SK-N-SH (cell line): ENCODE results near the gene ACOXL. TPM values are rescaled to one million over a fixed set of nuclear protein-coding genes. Genes with fewer than 3 reads are reported as not detected.

Source experiments
- CTCF ChIA-PET: fragments of 300-600, 350-600 bp; formaldehyde crosslinking; extraction: SDS; loops from one replicate; lab custom pipeline; 2021; lab: Yijun Ruan, JAX
- POLR2A ChIA-PET: fragments of 350-600 bp; sonication (Branson Sonifier 250); formaldehyde crosslinking; extraction: SDS; loops from one replicate; lab custom pipeline; 2020; ENCODE audit warnings: antibody characterized with exemption, inconsistent platforms; lab: Yijun Ruan, JAX
- DNase-seq: peaks from one replicate; pipeline ENCODE4 v3.0.0; 2012
- H2AFZ ChIP-seq: fragments of 200-600 bp; sonication (generic); 2 replicates; pipeline ENCODE4 v1.8.1; 2016; ENCODE audit warnings: antibody characterized with exemption, mild to moderate bottlenecking, low read depth
- H3F3A ChIP-seq: fragments of 200-600 bp; sonication (generic); replicated peaks from 2 replicates; pipeline ENCODE3; 2016; ENCODE audit warnings: antibody characterized with exemption, mild to moderate bottlenecking; ENCODE audit not compliant: insufficient read depth
- H3K27ac ChIP-seq, 2 experiments: fragments of 200-500 bp in 1 of 2; fragments of 200-600 bp in 1 of 2; sonication (Bioruptor generic) in 1 of 2; sonication (generic), shearing (Covaris generic) in 1 of 2; 2 replicates each; pipeline versions ENCODE4 v1.5.1 to v1.6.1; 2014 to 2016; ENCODE audit warnings: low read depth in 2 of 2, inconsistent platforms in 1 of 2, low read length in 1 of 2, mild to moderate bottlenecking in 1 of 2, mixed read lengths in 1 of 2
- H3K27me3 ChIP-seq: fragments of 200-600 bp; sonication (generic), shearing (Covaris generic); 2 replicates; pipeline ENCODE4 v1.6.1; 2016; ENCODE audit warnings: mixed run types; ENCODE audit not compliant: insufficient read depth
- H3K36me3 ChIP-seq, 2 experiments: fragments of 200-500 bp in 1 of 2; fragments of 200-600 bp in 1 of 2; sonication (Bioruptor generic) in 1 of 2; sonication (generic) in 1 of 2; replicated peaks in 1 of 2; 2 replicates each; pipeline versions ENCODE3 to v1.5.1; 2014 to 2016; ENCODE audit warnings: low read length in 1 of 2, mild to moderate bottlenecking in 1 of 2; ENCODE audit not compliant: insufficient read depth in 2 of 2, control insufficient read depth in 1 of 2
- H3K4me1 ChIP-seq, 2 experiments: fragments of 200-500 bp in 1 of 2; fragments of 200-600 bp in 1 of 2; sonication (Bioruptor generic) in 1 of 2; sonication (generic), shearing (Covaris generic) in 1 of 2; 2 replicates each; pipeline versions ENCODE4 v1.5.1 to v1.6.1; 2014 to 2016; ENCODE audit warnings: low read depth in 1 of 2, low read length in 1 of 2, mixed run types in 1 of 2; ENCODE audit not compliant: insufficient read depth in 2 of 2, control insufficient read depth in 1 of 2
- H3K4me2 ChIP-seq: fragments of 200-600 bp; sonication (generic), shearing (Covaris generic); 2 replicates; pipeline ENCODE4 v1.6.1; 2017; ENCODE audit warnings: mixed run types
- H3K4me3 ChIP-seq, 2 experiments: fragments of 200-500 bp in 1 of 2; fragments of 200-600 bp in 1 of 2; sonication (Bioruptor generic) in 1 of 2; sonication (generic), shearing (Covaris generic) in 1 of 2; 2 replicates each; pipeline versions ENCODE4 v1.5.1 to v1.8.1; 2014 to 2016; ENCODE audit warnings: low read depth in 2 of 2, inconsistent platforms in 1 of 2, low read length in 1 of 2, mild to moderate bottlenecking in 1 of 2, mixed read lengths in 1 of 2, moderate library complexity in 1 of 2
- H3K79me2 ChIP-seq: fragments of 200-600 bp; sonication (generic); 2 replicates; pipeline ENCODE4 v1.8.1; 2017; ENCODE audit warnings: mild to moderate bottlenecking; ENCODE audit not compliant: insufficient read depth
- H3K9ac ChIP-seq: fragments of 200-600 bp; sonication (generic); 2 replicates; pipeline ENCODE4 v1.6.1; 2017; ENCODE audit warnings: mixed run types
- H3K9me2 ChIP-seq: fragments of 200-600 bp; sonication (generic); 2 replicates; pipeline ENCODE4 v1.6.1; 2017; ENCODE audit warnings: mixed run types
- H3K9me3 ChIP-seq: fragments of 200-600 bp; sonication (generic); 2 replicates; pipeline ENCODE4 v1.6.1; 2017; ENCODE audit warnings: mixed run types, mild to moderate bottlenecking, moderate library complexity
- H4K20me1 ChIP-seq: fragments of 200-600 bp; sonication (generic); 2 replicates; pipeline ENCODE4 v1.6.1; 2017; ENCODE audit warnings: mild to moderate bottlenecking, mixed run types; ENCODE audit not compliant: insufficient read depth
- FOSL2 ChIP-seq: IDR thresholded peaks from 2 replicates; pipeline ENCODE4 v1.4.0; 2012; ENCODE audit warnings: low read depth, mild to moderate bottlenecking, moderate library complexity, borderline replicate concordance
- NFIC ChIP-seq: IDR thresholded peaks from 2 replicates; pipeline ENCODE4 v1.4.0; 2012; ENCODE audit warnings: borderline replicate concordance
- NRF1 ChIP-seq: IDR thresholded peaks from 2 replicates; pipeline ENCODE4 v1.6.1; 2012; ENCODE audit warnings: low read depth, mild to moderate bottlenecking, low read length
- RCOR1 ChIP-seq: fragments of 150-350 bp; IDR thresholded peaks from 2 replicates; pipeline ENCODE4 v1.6.1; 2017; ENCODE audit warnings: antibody characterized with exemption, low read length
- TCF12 ChIP-seq: IDR thresholded peaks from 2 replicates; pipeline ENCODE4 v1.4.0; 2012
- TEAD4 ChIP-seq: IDR thresholded peaks from 2 replicates; pipeline ENCODE4 v1.4.0; 2012; ENCODE audit warnings: mild to moderate bottlenecking, borderline replicate concordance; ENCODE audit not compliant: insufficient read depth
- polyA plus RNA-seq, 3 experiments: library from polyadenylated mRNA; depleted of rRNA; stranded (reverse); fragments of >200 nt; gene quantifications; 2 replicates each; pipeline ENCODE4 v1.2.3, GENCODE V29; 2012
- TF ChIP-seq, protein P1 (sequence below): fragments of 150-350 bp; IDR thresholded peaks from 2 replicates; pipeline ENCODE4 v1.6.1; 2017; ENCODE audit warnings: antibody characterized with exemption, low read length, low read depth, borderline replicate concordance
- TF ChIP-seq, protein P2 (sequence below): IDR thresholded peaks from 2 replicates; pipeline ENCODE4 v1.4.0; 2012; ENCODE audit warnings: low read depth, borderline replicate concordance
- TF ChIP-seq, protein P3 (sequence below): IDR thresholded peaks from 2 replicates; pipeline ENCODE4 v1.6.1; 2012; ENCODE audit warnings: mild to moderate bottlenecking, low read depth, low read length, moderate library complexity
- TF ChIP-seq, protein P4 (sequence below): IDR thresholded peaks from 2 replicates; pipeline ENCODE4 v1.4.0; 2012; ENCODE audit warnings: low read depth, borderline replicate concordance

The ACOXL gene
- polyA plus RNA-seq, 1 of the 3 experiments (the other 2 are of a cell fraction) = not detected

DNA sequence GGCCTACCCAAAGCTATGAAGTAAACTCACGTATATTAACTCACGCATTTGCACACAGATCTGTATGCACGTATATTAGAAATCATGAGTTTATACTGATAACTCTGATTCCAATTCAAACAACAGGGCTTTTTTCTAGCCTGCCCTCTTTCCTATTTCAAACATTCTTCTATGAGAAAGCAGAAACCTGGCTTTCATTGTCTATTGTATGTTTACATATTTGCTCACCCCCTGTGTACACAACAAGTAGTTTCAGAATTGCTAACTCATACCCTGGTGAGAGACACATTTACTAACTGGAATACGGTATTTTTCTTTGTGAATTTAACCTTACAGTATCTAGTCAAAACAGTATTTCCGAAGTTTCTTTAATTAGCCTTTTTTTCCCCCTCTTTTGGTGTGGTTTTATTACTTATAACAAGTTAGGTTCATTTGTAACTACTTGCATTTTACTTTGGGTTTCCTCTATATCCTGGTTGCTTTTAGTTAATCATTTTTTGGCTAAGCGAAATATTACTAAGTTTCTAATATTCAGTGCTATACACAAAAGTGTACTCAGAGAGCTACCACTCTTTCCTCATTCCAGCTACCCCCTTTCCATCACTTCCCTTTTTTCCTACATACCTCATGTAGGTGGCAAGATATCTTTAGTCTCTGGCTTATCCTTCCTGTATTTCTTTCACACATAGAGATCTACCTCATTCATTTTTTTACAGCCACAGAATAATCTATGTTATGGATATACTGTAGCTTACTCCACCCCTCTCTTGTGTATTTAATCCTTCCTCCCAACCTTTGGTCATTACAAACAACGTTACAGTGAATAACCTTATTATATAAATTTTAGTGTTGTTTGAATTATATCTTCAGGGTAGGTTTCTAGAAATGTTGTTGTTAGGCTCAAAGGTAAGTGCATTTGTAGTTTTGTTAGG is 275.6 kb downstream of the ACOXL start (continued):
- TF ChIP-seq, protein P1, sequence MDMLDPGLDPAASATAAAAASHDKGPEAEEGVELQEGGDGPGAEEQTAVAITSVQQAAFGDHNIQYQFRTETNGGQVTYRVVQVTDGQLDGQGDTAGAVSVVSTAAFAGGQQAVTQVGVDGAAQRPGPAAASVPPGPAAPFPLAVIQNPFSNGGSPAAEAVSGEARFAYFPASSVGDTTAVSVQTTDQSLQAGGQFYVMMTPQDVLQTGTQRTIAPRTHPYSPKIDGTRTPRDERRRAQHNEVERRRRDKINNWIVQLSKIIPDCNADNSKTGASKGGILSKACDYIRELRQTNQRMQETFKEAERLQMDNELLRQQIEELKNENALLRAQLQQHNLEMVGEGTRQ = no peak
- no peak for TF ChIP-seq NRF1

DNA sequence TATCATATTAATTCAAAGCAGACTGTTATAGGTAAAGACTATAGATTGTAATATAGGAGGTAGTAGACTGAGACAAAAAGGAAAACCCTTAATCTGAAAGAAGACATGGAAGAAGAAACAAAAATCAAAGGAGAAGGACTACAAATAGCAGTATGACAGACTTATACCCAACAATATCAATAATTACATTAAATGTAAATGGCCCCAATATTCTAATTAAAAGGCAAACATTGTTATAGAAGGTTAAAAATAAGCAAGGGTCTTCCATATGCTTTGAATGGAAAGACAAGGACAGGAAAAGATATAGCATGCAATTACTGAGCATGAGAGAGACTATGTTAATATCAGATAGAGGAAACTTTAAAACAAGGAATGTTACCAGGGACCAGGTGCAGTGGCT is 278.8 kb downstream of the ACOXL start:
- TF ChIP-seq FOSL2 = no peak
- TF ChIP-seq, protein P2, sequence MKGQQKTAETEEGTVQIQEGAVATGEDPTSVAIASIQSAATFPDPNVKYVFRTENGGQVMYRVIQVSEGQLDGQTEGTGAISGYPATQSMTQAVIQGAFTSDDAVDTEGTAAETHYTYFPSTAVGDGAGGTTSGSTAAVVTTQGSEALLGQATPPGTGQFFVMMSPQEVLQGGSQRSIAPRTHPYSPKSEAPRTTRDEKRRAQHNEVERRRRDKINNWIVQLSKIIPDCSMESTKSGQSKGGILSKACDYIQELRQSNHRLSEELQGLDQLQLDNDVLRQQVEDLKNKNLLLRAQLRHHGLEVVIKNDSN = no peak
- TF ChIP-seq TEAD4 = no peak
- TF ChIP-seq, protein P3, sequence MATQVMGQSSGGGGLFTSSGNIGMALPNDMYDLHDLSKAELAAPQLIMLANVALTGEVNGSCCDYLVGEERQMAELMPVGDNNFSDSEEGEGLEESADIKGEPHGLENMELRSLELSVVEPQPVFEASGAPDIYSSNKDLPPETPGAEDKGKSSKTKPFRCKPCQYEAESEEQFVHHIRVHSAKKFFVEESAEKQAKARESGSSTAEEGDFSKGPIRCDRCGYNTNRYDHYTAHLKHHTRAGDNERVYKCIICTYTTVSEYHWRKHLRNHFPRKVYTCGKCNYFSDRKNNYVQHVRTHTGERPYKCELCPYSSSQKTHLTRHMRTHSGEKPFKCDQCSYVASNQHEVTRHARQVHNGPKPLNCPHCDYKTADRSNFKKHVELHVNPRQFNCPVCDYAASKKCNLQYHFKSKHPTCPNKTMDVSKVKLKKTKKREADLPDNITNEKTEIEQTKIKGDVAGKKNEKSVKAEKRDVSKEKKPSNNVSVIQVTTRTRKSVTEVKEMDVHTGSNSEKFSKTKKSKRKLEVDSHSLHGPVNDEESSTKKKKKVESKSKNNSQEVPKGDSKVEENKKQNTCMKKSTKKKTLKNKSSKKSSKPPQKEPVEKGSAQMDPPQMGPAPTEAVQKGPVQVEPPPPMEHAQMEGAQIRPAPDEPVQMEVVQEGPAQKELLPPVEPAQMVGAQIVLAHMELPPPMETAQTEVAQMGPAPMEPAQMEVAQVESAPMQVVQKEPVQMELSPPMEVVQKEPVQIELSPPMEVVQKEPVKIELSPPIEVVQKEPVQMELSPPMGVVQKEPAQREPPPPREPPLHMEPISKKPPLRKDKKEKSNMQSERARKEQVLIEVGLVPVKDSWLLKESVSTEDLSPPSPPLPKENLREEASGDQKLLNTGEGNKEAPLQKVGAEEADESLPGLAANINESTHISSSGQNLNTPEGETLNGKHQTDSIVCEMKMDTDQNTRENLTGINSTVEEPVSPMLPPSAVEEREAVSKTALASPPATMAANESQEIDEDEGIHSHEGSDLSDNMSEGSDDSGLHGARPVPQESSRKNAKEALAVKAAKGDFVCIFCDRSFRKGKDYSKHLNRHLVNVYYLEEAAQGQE = no peak
- TF ChIP-seq NRF1 = no peak
- TF ChIP-seq, protein P4, sequence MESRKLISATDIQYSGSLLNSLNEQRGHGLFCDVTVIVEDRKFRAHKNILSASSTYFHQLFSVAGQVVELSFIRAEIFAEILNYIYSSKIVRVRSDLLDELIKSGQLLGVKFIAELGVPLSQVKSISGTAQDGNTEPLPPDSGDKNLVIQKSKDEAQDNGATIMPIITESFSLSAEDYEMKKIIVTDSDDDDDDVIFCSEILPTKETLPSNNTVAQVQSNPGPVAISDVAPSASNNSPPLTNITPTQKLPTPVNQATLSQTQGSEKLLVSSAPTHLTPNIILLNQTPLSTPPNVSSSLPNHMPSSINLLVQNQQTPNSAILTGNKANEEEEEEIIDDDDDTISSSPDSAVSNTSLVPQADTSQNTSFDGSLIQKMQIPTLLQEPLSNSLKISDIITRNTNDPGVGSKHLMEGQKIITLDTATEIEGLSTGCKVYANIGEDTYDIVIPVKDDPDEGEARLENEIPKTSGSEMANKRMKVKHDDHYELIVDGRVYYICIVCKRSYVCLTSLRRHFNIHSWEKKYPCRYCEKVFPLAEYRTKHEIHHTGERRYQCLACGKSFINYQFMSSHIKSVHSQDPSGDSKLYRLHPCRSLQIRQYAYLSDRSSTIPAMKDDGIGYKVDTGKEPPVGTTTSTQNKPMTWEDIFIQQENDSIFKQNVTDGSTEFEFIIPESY = no peak
- TF ChIP-seq RCOR1 = no peak
- TF ChIP-seq NFIC = no peak
- no peak for TF ChIP-seq TCF12
- Histone ChIP-seq H4K20me1 (no peaks in the 10 kb centered on the region), H3K36me3 (no peaks in the 10 kb centered on the region), H3K79me2 (no peaks in the 10 kb centered on the region), H3K4me1 (no peaks in the 10 kb centered on the region), H3K9ac (no peak overlapping the region), H2AFZ (no peak overlapping the region), H3K4me3 (no peak overlapping the region), H3F3A (no peaks in the 10 kb centered on the region), H3K4me2 (no peak overlapping the region), H3K27ac (no peak overlapping the region), H3K9me2 (no peaks in the 10 kb centered on the region), H3K27me3 (no peaks in the 10 kb centered on the region), H3K9me3 (0 out of 2 replicates have a peak, but pooled peaks cover 7% of the 10 kb centered on the region)
- ChIA-PET CTCF (no interaction called here), POLR2A (no interaction called here)
- DNase-seq = no peak
